GM12874 (cell line): ENCODE results near the gene LAT.

Experiments used
- CTCF ChIP-seq: IDR thresholded peaks from 2 replicates; pipeline ENCODE4 v1.5.1; 2011; ENCODE audit warnings: low read depth, mild to moderate bottlenecking, control low read depth, low read length, moderate library complexity; ENCODE audit not compliant: insufficient read depth

The LAT gene

GRCh38 chr16:28946681-28947080 lies 38.2 kb upstream of the LAT start:
- TF ChIP-seq CTCF: no peak

GRCh38 chr16:28950648-28951409 lies 34.0 kb upstream of the LAT start, which contains the start of gene NFATC2IP:
TSS of gene NFATC2IP (plus strand) at chr16:28950937. CDS start at chr16:28951012, 75 bp downstream.
- TF ChIP-seq CTCF: no peak

- TF ChIP-seq CTCF: no peak
Measured at GRCh38 chr16:28951410-28951943, 33.4 kb upstream of the LAT start.

- TF ChIP-seq CTCF: no peak
Measured at GRCh38 chr16:28958216-28958615, 26.6 kb upstream of the LAT start.

- no peak for TF ChIP-seq CTCF
Measured at GRCh38 chr16:28958836-28959235, 26.0 kb upstream of the LAT start.

GRCh38 chr16:28964072-28964471 lies 20.8 kb upstream of the LAT start:
- no peak for TF ChIP-seq CTCF

- no peak for TF ChIP-seq CTCF
Measured at GRCh38 chr16:28964496-28964895, 20.4 kb upstream of the LAT start.
